CD4-positive, alpha-beta T cell treated with Interleukin-15 for 1 hour (primary cell): ENCODE data around the gene PUS7.
A peak's percentile ranks its signal among the peaks of the same experiment; 100 is the strongest.
"Not testable (repeated sequence)": the region's sequence is repeated elsewhere in the genome, so short reads cannot be mapped to it uniquely, and the experiment has no call there.

ENCODE experiments used
- DNase-seq: peaks from one replicate; pipeline ENCODE4 v3.0.0-alpha.2; 2020

The PUS7 gene

DNA sequence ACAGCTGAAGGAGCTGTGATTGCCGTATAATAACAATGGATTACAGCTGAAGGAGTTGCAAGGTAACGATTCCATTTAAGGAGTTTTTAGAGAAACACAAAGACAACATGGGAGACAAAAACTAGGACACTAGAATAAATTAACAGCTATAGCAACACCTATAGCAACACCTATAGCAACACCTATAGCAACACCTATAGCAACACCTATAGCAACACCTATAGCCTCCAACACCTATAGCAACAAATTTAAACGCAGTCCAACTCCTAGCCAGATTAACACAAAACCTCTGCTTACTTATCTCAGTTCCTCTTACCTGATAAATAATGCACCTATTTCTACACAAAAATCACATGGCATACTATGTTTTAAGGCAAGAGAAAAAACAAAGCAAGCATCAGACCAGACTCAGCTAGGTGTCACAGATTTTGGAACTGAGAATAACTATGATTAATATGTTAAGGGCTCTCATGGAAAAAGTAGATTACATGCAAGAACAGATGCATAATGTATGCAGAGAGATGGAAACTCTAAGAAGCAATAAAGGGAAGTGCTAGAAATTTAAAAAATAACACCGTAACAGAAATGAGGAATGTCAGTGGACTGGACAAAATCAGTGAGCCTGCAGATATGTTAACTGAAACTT, 77.6 kb downstream of the PUS7 start:
- DNase-seq = no peak

DNA sequence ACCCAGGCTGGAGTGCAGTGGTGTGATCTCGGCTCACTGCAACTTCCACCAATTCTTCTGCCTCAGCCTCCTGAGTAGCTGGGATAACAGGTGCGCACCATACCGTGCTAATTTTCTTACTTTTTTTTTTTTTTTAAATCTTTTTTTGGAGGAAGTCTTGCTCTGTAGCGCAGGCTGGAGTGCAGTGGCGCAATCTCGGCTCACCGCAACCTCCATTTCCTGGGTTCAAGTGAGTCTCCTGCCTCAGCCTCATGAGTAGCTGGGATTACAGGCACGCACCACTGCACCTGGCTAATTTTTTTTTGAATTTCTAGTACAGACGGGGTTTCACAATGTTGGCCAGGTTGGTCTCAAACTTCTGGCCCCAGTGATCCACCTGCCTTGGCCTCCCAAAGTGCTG, 79.9 kb downstream of the PUS7 start:
- DNase-seq = not testable (repeated sequence)

DNA sequence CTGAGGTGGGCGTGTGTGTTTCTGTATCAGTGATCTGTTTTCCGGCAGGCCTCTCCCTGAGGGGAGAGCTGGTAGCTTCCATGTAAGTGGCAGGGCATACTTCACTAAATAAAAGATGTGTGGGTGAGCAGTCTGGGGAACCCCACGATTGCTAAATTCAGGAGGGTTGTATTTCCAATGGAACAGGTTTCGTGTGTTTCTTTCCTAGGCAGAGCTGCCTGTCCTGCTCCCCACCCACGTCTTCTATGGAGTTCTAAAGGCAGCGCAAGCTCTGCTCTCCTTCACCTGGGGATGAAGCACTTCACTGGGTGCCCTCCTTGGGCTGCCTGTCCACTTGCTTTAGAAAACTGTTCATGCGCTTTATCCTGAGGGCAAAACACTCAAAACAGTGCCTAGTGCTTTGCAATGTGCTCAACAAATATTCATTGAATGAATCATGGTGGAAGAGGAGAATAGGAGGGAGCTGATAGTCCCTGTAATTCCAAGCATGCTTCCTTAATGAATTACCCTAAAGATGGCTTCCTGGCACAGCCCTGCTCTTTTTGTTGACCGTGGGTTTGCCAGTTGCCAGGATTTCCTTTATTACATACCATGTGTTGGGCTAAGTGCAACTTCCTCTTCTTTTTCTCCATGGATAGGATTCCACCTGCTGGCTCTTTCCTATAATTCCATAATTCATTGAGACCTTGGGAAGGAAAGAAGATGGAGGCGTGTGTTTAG, 82.7 kb downstream of the PUS7 start:
- no peak for DNase-seq

DNA sequence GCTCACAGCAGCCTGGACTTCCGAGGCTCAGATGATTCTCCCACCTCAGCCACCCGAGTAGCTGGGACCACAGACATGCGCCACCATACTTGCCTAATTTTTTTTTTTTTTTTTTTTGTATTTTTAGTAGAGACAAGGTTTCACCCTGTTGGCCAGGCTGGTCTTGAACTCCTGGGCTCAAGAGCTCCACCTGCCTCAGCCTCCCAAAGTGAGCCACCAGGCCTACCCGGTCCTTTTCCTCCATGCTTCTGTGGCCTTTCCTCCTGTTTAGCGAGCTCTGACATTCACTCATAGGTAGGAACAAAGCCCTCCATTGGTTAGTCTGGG, 83.3 kb downstream of the PUS7 start:
- DNase-seq = no peak

DNA sequence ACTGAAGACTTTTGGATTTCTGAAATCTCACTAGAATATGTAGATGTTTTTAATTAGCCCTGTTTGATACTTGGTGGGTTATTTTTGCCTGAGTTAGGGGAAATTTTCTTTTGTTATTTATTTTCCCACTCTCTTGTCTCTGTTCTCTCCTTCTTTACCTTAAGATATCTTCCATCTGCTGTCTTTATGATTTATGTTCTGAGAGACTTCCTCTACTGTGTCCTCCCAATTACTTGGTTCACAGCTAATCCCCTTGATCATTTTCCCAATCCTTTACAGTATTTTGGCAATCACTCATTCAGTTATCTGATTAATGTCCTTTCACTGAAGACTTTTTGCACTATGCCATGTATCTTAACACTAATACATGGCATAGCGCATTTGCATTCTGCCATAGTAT, 83.8 kb downstream of the PUS7 start:
- no peak for DNase-seq

DNA sequence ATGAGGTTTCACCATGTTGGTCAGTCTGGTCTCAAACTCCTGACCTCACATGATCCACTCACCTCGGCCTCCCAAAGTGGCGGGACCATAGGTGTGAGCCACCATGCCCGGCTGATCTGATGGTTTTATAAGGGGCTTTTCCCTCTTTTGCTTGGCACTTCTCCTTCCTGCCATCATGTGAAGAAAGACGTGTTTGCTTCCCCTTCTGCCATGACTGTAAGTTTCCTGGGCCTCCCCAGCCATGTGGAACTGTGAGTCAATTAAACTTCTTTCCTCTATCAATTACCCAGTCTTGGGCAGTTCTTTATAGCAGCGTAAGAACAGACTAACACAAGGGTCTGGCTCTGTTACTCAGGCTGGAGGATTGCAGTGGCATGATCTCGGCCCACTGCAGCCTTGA, 84.7 kb downstream of the PUS7 start:
- DNase-seq = not testable (repeated sequence)

DNA sequence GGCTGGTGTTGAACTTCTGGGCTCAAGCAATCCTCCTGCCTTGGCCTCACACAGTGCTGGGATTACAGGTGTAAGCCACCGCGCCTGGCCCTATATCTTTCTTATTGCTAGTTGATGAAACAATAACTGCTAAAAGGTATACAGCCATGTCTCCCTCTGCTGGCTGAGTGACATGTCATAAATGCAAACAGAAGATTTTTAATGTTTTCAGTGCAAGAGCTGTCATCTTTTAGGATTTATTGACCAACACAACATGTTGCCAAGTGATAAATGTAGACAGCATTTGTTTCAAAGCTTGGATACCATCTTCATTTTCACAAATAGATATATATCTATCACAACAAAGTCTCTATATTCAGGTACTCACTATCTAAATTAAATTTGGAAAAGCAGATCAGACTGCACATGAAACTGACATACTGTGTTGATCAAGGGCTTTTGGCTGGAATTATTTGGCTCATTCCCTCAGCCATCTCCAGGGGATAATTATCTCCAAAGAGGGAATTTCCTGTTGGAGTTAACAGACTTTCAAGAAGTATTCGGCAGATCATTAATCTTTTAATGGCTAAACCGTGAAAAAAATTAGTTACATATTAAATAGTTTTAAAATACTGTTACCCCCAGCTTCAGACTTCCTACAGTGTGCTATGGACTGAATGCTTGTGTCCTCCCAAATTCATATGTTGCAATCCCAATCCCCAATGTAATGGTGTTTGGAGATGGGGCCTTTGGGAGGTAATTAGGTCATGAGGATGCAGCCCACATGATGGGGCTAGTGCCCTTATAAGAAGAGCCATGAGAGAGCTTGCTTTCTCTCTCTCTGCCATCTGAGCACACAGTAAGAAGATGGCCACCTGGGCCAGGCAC, 92.1 kb downstream of the PUS7 start:
- peak; percentile 39 for DNase-seq

DNA sequence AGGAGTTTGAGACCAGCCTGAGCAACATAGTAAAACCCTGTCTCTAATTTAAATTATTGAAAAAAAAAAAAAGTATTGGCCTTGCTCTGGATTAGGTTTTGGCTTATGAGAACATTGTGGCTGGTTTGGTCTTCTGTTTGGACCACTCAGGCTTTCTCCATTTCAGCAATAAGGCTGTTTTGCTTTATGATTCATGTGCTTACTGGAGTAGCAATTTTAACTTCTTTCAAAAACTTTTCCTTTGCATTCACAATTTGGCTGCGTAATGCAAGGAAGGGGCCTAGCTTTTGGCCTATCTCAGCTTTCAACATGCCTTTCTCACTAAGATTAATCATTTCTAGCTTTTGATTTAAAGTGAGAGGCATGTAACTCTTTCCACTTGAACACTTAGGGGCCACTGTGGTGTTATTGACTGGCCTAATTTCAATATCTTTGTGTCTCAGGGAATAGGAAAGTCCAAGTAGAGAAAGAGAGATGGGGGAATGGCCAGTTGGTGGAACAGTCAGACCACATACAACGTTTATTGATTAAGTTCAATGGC, 95.4 kb downstream of the PUS7 start:
- no peak for DNase-seq

DNA sequence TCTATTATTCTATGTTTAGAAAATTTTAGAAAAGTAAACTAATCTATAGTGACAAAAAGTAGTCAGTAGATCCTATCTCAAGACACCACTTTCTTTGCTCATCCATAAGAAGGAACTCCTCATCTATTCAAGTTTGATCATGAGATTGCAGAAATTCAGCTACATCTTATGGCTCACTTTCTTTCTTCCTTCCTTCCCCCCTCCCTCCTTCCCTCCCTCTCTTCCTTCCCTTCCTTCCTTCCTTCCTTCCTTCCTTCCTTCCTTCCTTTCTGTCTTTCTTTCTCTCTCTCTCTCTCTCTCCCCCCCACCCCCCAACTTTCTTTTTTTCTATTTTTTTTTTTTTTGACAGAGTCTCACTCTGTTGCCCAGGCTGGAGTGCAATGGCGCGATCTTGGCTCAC, 98.1 kb downstream of the PUS7 start:
- no peak for DNase-seq

DNA sequence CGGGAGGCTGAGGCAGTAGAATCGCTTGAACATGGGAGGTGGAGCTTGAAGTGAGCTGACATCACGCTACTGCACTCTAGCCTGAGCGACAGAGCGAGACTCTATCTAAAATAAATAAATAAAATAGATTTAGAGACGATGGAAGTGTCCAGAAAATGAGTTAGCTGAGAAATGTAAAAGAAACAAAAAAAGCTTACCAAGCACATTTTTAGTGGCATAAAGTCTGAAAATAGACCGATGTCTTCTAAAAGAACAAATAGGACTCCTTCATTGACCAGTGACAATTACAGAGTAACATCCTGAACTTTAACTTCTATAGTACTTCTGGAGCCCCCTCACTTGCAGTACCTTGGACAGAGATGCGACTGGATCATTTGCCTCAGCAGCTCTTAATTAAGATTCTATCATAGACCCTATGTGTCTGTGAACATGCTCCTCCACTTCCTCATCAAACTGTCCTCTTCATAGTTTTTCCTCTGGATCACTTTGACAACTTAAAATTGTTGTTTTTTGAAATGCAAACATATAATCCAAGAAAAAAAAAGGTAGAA, 108.1 kb downstream of the PUS7 start:
- no peak for DNase-seq

DNA sequence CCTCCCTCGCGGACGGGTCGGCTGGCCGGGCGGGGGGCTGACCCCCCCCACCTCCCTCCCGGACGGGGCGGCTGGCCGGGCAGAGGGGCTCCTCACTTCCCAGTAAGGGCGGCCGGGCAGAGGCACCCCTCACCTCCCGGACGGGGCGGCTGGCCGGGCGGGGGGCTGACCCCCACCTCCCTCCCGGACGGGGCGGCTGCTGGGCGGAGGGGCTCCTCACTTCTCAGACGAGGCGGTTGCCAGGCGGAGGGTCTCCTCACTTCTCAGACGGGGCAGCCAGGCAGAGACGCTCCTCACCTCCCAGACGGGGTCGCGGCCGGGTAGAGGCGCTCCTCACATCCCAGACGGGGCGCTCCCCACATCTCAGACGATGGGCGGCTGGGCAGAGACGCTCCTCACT, 111.3 kb downstream of the PUS7 start:
- DNase-seq = not testable (repeated sequence)

DNA sequence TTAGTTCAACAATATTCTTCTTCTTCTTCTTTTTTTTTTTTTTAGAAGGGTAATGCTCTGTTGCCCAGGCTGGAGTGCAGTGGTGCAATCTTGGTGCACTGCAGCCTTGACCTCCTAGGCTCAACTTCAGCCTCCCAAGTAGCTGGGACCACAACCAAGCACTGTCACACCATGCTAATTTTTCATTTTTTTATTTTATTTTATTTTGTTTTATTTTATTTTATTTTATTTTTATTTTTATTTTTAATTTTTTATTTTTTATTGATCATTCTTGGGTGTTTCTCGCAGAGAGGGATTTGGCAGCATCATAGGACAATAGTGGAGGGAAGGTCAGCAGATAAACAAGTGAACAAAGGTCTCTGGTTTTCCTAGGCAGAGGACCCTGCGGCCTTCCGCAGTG, 112.3 kb downstream of the PUS7 start:
- not testable (repeated sequence) for DNase-seq

DNA sequence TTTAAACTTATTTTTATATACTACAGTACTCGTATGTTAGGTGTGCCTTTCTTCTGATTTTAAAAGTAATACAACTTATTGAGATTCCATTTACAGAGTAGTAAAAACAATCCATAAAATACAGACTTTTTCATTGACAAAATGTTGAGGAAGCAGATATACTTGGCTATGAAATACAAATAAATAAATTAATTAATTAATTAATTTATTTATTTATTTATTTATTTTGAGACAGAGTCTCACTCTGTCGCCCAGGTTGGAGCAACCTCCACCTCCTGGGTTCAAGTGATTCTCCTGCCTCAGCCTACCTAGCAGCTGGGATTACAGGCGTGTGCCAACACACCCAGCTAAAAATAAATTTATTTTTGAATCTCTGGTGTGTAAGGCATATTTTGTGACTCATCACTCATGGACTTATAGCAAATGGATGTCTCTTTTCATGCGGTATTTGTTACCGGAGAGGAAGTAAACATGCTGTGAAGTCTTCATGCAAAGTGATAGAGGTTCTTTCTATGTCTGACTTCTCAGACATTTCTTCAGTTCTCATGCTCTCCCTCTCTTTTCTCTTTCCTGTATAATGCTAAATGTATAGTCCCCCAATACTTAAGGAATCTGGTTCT, 113.2 kb downstream of the PUS7 start:
- DNase-seq = no peak
